ENCODE data around the gene PIP5KL1. TPM values are rescaled to one million over a fixed set of nuclear protein-coding genes. Genes with fewer than 3 reads are reported as not detected.
"Not testable (repeated sequence)": the region's sequence is repeated elsewhere in the genome, so short reads cannot be mapped to it uniquely, and the experiment has no call there.

PIP5KL1 gene
- total RNA-seq, 1 donor from 2014 or later: 5.8 TPM

GRCh38 chr9:127884976-127885490, 45.5 kb downstream of the PIP5KL1 start:
- DNase-seq (ENCODE audit: extremely low spot score, unreplicated experiment): no peak
- TF ChIP-seq CTCF (conservative IDR thresholded peaks at IDR 0.05): no peak
- Mint-ChIP-seq H3K4me3 (no peak overlapping the region), H3K27ac (no peak overlapping the region), H3K27me3 (no peaks in the 10 kb centered on the region), H3K4me1 (ENCODE audit: unreplicated experiment) (no peaks in the 10 kb centered on the region), H3K9me3 (no peaks in the 10 kb centered on the region), H3K36me3 (peaks cover 12% of the 10 kb centered on the region)

GRCh38 chr9:127884427-127884911, 46.1 kb downstream of the PIP5KL1 start:
- Mint-ChIP-seq H3K27ac (no peak overlapping the region), H3K36me3 (peaks cover 12% of the 10 kb centered on the region), H3K4me3 (no peak overlapping the region), H3K4me1 (ENCODE audit: unreplicated experiment) (no peaks in the 10 kb centered on the region), H3K9me3 (no peaks in the 10 kb centered on the region), H3K27me3 (no peaks in the 10 kb centered on the region)
- TF ChIP-seq CTCF (conservative IDR thresholded peaks at IDR 0.05): no peak
- DNase-seq (ENCODE audit: extremely low spot score, unreplicated experiment): no peak

- H3K27me3 Mint-ChIP-seq: no peaks in the 10 kb centered on the region
- no peak overlapping the region for H3K4me3 Mint-ChIP-seq
- TF ChIP-seq CTCF (conservative IDR thresholded peaks at IDR 0.05): no peak
- H3K9me3 Mint-ChIP-seq: no peaks in the 10 kb centered on the region
- no peak overlapping the region for H3K27ac Mint-ChIP-seq
- peaks cover 12% of the 10 kb centered on the region for H3K36me3 Mint-ChIP-seq
- no peak for DNase-seq (ENCODE audit: extremely low spot score, unreplicated experiment)
- no peaks in the 10 kb centered on the region for H3K4me1 Mint-ChIP-seq (ENCODE audit: unreplicated experiment)
These were observed 46.6 kb downstream of the PIP5KL1 start for GRCh38 chr9:127883959-127884358.

- H3K4me1 Mint-ChIP-seq (ENCODE audit: unreplicated experiment); DNase-seq (ENCODE audit: extremely low spot score, unreplicated experiment); H3K27me3 Mint-ChIP-seq; H3K36me3 Mint-ChIP-seq; H3K4me3 Mint-ChIP-seq; H3K27ac Mint-ChIP-seq; H3K9me3 Mint-ChIP-seq: not testable (repeated sequence)
These were observed 48.9 kb downstream of the PIP5KL1 start for GRCh38 chr9:127881715-127882114.

- no peak for DNase-seq (ENCODE audit: extremely low spot score, unreplicated experiment)
- H3K4me3 Mint-ChIP-seq: no peak overlapping the region
- H3K9me3 Mint-ChIP-seq: no peaks in the 10 kb centered on the region
- no peaks in the 10 kb centered on the region for H3K27me3 Mint-ChIP-seq
- TF ChIP-seq CTCF (conservative IDR thresholded peaks at IDR 0.05): no peak
- H3K27ac Mint-ChIP-seq: no peak overlapping the region
- H3K4me1 Mint-ChIP-seq (ENCODE audit: unreplicated experiment): peaks cover 15% of the 10 kb centered on the region
- H3K36me3 Mint-ChIP-seq: peaks cover 5% of the 10 kb centered on the region
These were observed 50.4 kb downstream of the PIP5KL1 start for GRCh38 chr9:127880143-127880542.

- H3K27me3 Mint-ChIP-seq: no peaks in the 10 kb centered on the region
- no peaks in the 10 kb centered on the region for H3K9me3 Mint-ChIP-seq
- H3K4me3 Mint-ChIP-seq: peak overlapping the region; percentile 85
- no peaks in the 10 kb centered on the region for H3K36me3 Mint-ChIP-seq
- H3K27ac Mint-ChIP-seq: peak overlapping the region; percentile 19
- DNase-seq (ENCODE audit: extremely low spot score, unreplicated experiment): no peak
- no peak for TF ChIP-seq CTCF (conservative IDR thresholded peaks at IDR 0.05)
- peaks cover 15% of the 10 kb centered on the region for H3K4me1 Mint-ChIP-seq (ENCODE audit: unreplicated experiment)
These were observed 51.8 kb downstream of the PIP5KL1 start for GRCh38 chr9:127878652-127879390.

All from type B pancreatic cell (in vitro differentiated cells).